Common myeloid progenitor, CD34-positive (primary cell): ENCODE results near the gene VPS13C.

ENCODE experiments used
- CTCF ChIA-PET: fragments of 350-600 bp; sonication (Branson Sonifier 250); formaldehyde crosslinking; loops from one replicate; lab custom pipeline; 2021; ENCODE audit warnings: antibody characterized with exemption; lab: Charles Lee
- POLR2A ChIA-PET: fragments of 350-600 bp; sonication (Branson Sonifier 250); formaldehyde crosslinking; loops from one replicate; lab custom pipeline; 2021; ENCODE audit warnings: antibody characterized with exemption; lab: Charles Lee
- DNase-seq, 3 donors: peaks; one replicate each; pipeline versions ENCODE4 v3.0.0 to v3.0.0-alpha.2; 2013
- H3K27ac ChIP-seq, 2 experiments: 1 replicate in 1 of 2; 2 replicates in 1 of 2; pipeline ENCODE4 v1.7.0; 2013; ENCODE audit warnings: inconsistent platforms in 2 of 2, low read length in 2 of 2, mild to moderate bottlenecking in 2 of 2, low read depth in 1 of 2, moderate library complexity in 1 of 2; ENCODE audit not compliant: severe bottlenecking in 2 of 2, insufficient read depth in 1 of 2, poor library complexity in 1 of 2
- H3K27me3 ChIP-seq, 5 experiments: replicated peaks in 2 of 5; 1 replicate in 3 of 5; 2 replicates in 2 of 5; pipeline versions ENCODE4 v1.6.1 to v1.7.0; 2013; ENCODE audit warnings: low read length in 4 of 5, mild to moderate bottlenecking in 2 of 5, moderate library complexity in 2 of 5, inconsistent platforms in 1 of 5; ENCODE audit not compliant: insufficient read depth in 5 of 5, control insufficient read depth in 4 of 5
- H3K36me3 ChIP-seq, 4 experiments: 1 replicate in 2 of 4; 2 replicates in 2 of 4; pipeline versions ENCODE4 v1.6.1 to v1.7.0; 2013; ENCODE audit warnings: low read length in 3 of 4, control low read depth in 1 of 4, mild to moderate bottlenecking in 1 of 4; ENCODE audit not compliant: control insufficient read depth in 4 of 4, insufficient read depth in 4 of 4
- H3K4me1 ChIP-seq, 4 experiments: 1 replicate in 3 of 4; 2 replicates in 1 of 4; pipeline versions ENCODE4 v1.6.1 to v1.7.1; 2013; ENCODE audit warnings: low read length in 3 of 4, mild to moderate bottlenecking in 3 of 4, control low read depth in 1 of 4, inconsistent platforms in 1 of 4, moderate library complexity in 1 of 4; ENCODE audit not compliant: control insufficient read depth in 4 of 4, insufficient read depth in 4 of 4; ENCODE audit errors: control extremely low read depth in 1 of 4
- H3K4me3 ChIP-seq, 7 experiments: 1 replicate in 4 of 7; 2 replicates in 3 of 7; pipeline versions ENCODE4 v1.5.1 to v1.7.0; 2013; ENCODE audit warnings: mild to moderate bottlenecking in 7 of 7, low read length in 6 of 7, moderate library complexity in 6 of 7, inconsistent platforms in 2 of 7, low read depth in 2 of 7, control low read depth in 1 of 7; ENCODE audit not compliant: insufficient read depth in 4 of 7, control insufficient read depth in 1 of 7; ENCODE audit errors: extremely low read depth in 1 of 7
- H3K9me3 ChIP-seq, 5 experiments: 1 replicate in 4 of 5; 2 replicates in 1 of 5; pipeline versions ENCODE4 v1.6.1 to v1.7.1; 2013; ENCODE audit warnings: low read length in 4 of 5, mild to moderate bottlenecking in 2 of 5, inconsistent platforms in 1 of 5, low read depth in 1 of 5, moderate library complexity in 1 of 5; ENCODE audit not compliant: control insufficient read depth in 4 of 5, insufficient read depth in 2 of 5; ENCODE audit errors: control extremely low read depth in 1 of 5
- WGBS: methylation state at CpG from one replicate; pipeline ENCODE4 v1.1.5; 2013; ENCODE audit not compliant: insufficient coverage; 5-methylcytosine and 5-hydroxymethylcytosine counted together

The VPS13C gene

DNA sequence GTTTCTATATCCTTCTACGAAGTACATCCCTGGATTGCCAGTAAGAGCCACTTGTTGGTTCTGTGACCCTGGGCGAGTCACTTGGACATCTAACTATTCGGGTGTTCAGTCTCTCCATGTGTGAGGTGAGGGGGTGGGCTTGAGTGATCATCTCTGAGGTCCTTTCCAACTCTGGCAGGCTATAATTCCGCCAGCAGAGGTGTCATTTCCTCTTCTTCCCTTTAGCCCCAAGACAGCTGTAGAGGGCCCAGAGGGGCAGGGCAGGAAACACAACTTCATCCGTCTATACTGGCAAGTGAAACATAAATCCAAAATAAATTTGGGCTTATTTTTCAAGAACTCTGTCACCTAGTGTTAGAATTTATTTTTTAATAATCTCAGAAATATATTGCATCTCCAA, 44.6 kb upstream of the VPS13C start:
- Histone ChIP-seq H3K27ac (no peak overlapping the region), H3K27me3 (peaks cover 0 to under 1% (median 0%) of the 10 kb centered on the region in 5 experiments), H3K36me3 (no peaks in the 10 kb centered on the region), H3K9me3 (no peaks in the 10 kb centered on the region), H3K4me3 (no peak overlapping the region), H3K4me1 (peaks cover 0 to 2% (median 0%) of the 10 kb centered on the region in 4 experiments)
- 100% methylated on average over 1 of the region's 5 CpGs for WGBS
- no peak for DNase-seq
- ChIA-PET POLR2A (no interaction called here), CTCF (no interaction called here)

GRCh38 chr15:62104401-62104800, 44.2 kb upstream of the VPS13C start:
- no peak overlapping the region for H3K4me3 ChIP-seq
- ChIA-PET CTCF (no interaction called here), POLR2A (no interaction called here)
- H3K4me1 ChIP-seq, result peaks cover 0 to 2% (median 0%) of the 10 kb centered on the region in 4 experiments
- H3K36me3 ChIP-seq, result no peaks in the 10 kb centered on the region
- H3K9me3 ChIP-seq, result no peaks in the 10 kb centered on the region
- H3K27me3 ChIP-seq, result no peaks in the 10 kb centered on the region
- no peak for DNase-seq
- 44% methylated on average over 2 of the region's 3 CpGs for WGBS
- no peak overlapping the region for H3K27ac ChIP-seq

GRCh38 chr15:62103431-62103830, 43.2 kb upstream of the VPS13C start:
- peaks cover 0 to 2% (median 0%) of the 10 kb centered on the region in 4 experiments for H3K4me1 ChIP-seq
- no peaks in the 10 kb centered on the region for H3K9me3 ChIP-seq
- no peaks in the 10 kb centered on the region for H3K36me3 ChIP-seq
- no peak overlapping the region for H3K27ac ChIP-seq
- ChIA-PET CTCF (no interaction called here), POLR2A (no interaction called here)
- H3K4me3 ChIP-seq, result no peak overlapping the region
- DNase-seq, result no peak
- WGBS, result 96% methylated on average over 6 of the region's 7 CpGs
- no peaks in the 10 kb centered on the region for H3K27me3 ChIP-seq

DNA sequence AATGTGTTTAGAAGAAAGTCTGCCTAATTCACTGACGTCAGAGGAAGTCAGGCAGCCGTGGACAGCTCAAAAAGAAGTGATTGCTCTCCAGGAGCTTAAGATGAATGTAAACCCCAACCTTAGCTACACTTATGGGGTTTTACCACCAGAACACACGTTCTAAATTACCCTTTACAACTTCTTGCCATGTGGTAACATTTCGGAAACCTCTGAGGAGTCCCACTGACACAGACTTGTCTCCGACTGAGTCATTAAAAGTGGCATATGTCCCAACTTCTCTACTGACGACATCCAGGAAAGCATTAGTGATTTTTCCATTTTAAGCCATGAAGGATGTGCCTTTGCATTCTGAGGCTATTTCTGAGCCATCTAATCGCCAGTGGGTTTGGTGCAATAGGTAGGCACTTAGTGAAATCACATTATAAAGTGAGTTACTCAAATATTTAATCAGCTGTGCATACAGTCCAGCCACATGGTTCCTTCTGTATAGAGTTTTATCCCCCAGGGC, 38.9 kb upstream of the VPS13C start:
- WGBS, result 68% methylated on average over 4 of the region's 7 CpGs
- Histone ChIP-seq H3K27me3 (peaks cover 0 to 3% (median 0%) of the 10 kb centered on the region in 5 experiments), H3K4me3 (no peak overlapping the region), H3K9me3 (no peaks in the 10 kb centered on the region), H3K4me1 (peaks cover 0 to 2% (median 0%) of the 10 kb centered on the region in 4 experiments), H3K36me3 (no peaks in the 10 kb centered on the region), H3K27ac (no peak overlapping the region)
- DNase-seq, result no peak
- ChIA-PET CTCF (interaction anchor here (1.0 kb wide), 1 partner anchor 10 kb away, joined by 3 read pairs; no protein-coding TSS in a partner anchor), POLR2A (no interaction called here)

DNA sequence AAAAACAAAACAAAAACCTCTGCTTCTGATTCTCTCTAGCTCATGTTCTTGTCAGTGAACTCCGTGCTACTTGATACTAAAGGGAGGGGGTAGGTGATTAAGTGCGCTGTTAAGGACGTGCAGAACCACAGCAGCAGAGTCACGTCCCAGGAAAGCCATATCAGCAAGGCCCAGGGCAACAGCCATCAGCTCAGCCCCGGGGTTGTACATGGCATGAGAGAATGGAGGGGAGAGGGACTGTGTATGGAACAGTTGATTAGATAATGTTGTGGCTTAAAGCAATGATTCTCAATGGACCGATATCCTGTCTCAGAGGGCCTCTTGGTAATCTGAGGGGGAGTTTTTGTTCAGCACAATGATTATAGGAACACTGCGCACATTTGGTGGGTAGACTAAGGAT, 34.1 kb upstream of the VPS13C start:
- peaks cover 0 to 3% (median 0%) of the 10 kb centered on the region in 5 experiments for H3K27me3 ChIP-seq
- 87% methylated on average over 6 of the region's 7 CpGs for WGBS
- no peaks in the 10 kb centered on the region for H3K36me3 ChIP-seq
- H3K4me1 ChIP-seq, result no peaks in the 10 kb centered on the region
- H3K27ac ChIP-seq, result no peak overlapping the region
- H3K4me3 ChIP-seq, result no peak overlapping the region
- ChIA-PET CTCF (no interaction called here), POLR2A (no interaction called here)
- DNase-seq, result peak; percentile 54 to 86 (median 69)
- no peaks in the 10 kb centered on the region for H3K9me3 ChIP-seq

DNA sequence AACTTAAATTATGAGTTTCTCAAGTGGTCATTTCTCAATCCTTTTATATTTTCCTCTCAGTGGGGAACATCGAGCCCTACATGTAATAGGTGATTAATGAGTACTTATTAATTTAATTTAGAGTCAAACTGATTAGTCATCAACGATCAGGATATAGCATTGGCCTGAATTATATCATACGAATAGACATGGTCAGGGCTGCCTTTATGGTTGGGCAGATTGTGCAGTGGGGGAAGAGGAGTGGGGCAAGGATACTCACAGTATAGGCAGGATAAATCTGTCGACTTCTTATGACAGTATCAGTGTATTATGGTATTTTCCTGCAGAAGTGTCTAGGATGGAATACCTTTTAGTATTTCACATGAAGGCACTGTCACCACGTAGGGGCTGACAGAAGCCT, 33.6 kb upstream of the VPS13C start:
- H3K36me3 ChIP-seq, result no peaks in the 10 kb centered on the region
- H3K4me1 ChIP-seq, result no peaks in the 10 kb centered on the region
- H3K9me3 ChIP-seq, result no peaks in the 10 kb centered on the region
- no peak overlapping the region for H3K27ac ChIP-seq
- 94% methylated on average over 3 of the region's 5 CpGs for WGBS
- POLR2A ChIA-PET, result no interaction called here
- CTCF ChIA-PET, result interaction anchor here (0.9 kb wide), 1 partner anchor 18 kb away, joined by 3 read pairs; no protein-coding TSS in a partner anchor
- DNase-seq, result no peak
- H3K27me3 ChIP-seq, result peaks cover 0 to 3% (median 0%) of the 10 kb centered on the region in 5 experiments
- H3K4me3 ChIP-seq, result no peak overlapping the region

DNA sequence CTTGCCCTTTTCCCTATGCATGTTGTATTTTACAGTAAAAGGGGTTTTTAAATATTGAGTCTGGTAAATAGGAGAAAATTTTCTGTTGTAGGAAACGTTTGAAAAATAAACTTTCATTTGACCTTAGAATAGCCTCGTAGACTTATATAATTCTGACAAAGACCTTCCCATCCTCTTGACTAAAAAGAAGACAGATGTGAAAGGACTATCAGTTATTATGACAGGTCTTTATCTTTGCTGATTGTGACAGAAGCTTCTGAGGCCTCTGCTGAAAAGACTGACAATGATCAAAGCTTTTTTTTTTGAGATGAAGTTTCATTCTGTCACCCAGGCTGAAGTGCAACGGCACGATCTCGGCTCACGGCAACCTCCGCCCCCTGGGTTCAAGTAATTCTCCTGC, 30.7 kb upstream of the VPS13C start:
- WGBS, result 97% methylated on average over 5 of the region's 7 CpGs
- ChIA-PET CTCF (interaction anchor here (1.4 kb wide), 1 partner anchor 12 kb away, joined by 4 read pairs; no protein-coding TSS in a partner anchor), POLR2A (no interaction called here)
- no peaks in the 10 kb centered on the region for H3K36me3 ChIP-seq
- H3K27ac ChIP-seq, result no peak overlapping the region
- no peaks in the 10 kb centered on the region for H3K27me3 ChIP-seq
- DNase-seq, result no peak
- H3K9me3 ChIP-seq, result no peaks in the 10 kb centered on the region
- no peak overlapping the region for H3K4me3 ChIP-seq
- H3K4me1 ChIP-seq, result no peaks in the 10 kb centered on the region
